Activated effector memory CD4-positive, alpha-beta T cell treated with Interleukin-2 at 50 U/mL for 16 hours (primary cell): ENCODE results near the gene FANCD2.
"Not testable (repeated sequence)": the region's sequence is repeated elsewhere in the genome, so short reads cannot be mapped to it uniquely, and the experiment has no call there.

ENCODE experiments used
- DNase-seq: peaks from one replicate; pipeline ENCODE4 v3.0.0-alpha.2; 2020

FANCD2 gene

GRCh38 chr3:10015461-10015904 is 10.8 kb upstream of the FANCD2 start:
- DNase-seq: no peak

- DNase-seq: no peak
These were observed 8.5 kb upstream of the FANCD2 start for GRCh38 chr3:10017636-10018292.

DNA sequence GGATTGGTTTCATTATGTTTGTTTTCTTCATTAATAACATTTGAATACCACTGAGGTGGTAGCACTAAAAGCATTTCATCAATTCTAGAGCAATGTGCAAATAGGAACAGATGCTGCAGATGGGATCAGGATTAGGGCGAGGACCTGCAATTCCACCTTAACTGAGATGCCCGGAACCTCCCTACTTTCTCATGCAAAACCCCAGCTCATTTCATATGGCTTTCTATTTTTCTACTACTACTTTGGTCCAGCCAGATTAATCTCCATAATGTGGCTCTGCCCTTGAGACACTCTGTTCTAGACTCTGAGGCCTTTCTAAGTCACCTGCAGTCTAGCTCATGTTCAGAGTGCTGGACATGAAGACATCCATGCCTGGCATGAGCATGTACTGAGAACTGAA is 7.4 kb upstream of the FANCD2 start:
- DNase-seq: not testable (repeated sequence)

- no peak for DNase-seq
These were observed 6.9 kb upstream of the FANCD2 start for GRCh38 chr3:10019326-10019725.

GRCh38 chr3:10021856-10022775 is 4.1 kb upstream of the FANCD2 start:
- no peak for DNase-seq

DNA sequence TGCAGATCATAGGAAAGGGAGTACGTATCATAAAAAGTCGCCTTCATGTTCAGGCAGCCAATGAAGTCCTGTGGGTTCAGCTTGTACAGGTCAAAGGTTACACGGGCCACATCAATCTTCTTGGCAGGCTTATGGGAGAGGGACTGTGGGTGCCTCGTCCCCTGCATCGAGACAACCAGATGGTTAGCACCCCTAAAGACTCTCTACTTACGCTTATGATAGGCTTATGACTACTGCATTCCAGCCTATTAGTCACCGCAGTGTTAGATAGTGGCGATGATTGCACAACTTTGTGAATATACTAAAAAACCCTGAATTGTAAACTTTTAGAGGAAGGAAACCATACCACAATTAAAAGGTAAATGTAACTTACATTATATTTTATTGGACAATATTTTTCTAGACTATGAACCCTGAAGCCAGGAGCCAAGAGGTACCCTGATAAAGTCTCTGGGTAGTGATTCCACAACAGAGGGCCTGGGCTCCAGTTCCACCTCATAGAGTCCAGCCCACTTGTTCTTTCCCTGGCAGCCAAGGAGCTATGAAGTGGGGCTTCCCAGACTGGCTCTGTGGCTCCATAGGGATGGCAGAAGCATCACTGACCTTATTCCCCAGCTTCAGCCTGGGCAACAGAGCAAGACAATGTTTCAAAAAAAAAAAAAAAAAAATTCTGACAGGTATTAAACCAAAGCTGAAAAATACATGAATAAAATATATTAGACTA is 2.5 kb upstream of the FANCD2 start:
- no peak for DNase-seq

DNA sequence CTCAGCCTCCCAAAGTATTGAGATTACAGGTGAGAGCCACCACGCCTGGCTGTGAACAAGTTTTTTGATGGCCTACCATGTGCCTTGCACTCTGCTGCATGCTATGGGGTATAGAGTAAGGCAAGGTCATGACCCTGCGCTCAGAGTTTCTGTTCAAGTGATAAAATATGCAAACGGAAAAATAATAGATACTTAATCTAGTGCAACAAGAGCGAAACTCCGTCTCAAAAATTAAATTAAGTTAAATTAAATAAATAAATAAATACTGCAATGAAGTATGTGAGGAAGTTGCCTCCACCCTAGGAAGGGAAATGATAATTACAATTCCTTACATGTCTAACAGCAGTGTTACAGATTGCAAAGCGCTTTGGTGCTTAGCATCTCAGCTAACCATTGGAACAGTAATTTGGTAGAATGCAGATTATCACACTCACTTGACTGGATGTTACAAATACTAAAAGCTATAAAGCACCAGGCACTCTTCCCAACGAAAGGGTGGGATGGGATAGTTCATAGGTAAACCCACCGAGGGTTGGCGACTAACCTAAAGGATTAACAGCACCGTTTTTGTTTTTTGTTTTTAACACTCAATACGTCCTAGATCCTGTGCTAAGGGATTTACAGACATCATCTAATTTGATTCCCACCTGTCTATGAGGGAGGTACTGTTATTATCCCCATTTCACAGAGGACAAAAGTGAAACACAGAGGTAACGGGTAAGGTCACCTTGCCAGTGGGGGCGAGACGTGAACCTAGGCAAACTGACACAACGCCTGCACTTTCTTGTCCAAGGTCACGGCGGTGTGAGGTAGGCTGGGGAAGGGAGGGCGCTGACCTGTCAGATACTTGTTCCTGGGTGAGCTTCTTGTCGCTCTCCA is 793 bp upstream of the FANCD2 start:
- DNase-seq: no peak

- DNase-seq: no peak
These were observed 14.8 kb downstream of the FANCD2 start for GRCh38 chr3:10041034-10041433.

DNA sequence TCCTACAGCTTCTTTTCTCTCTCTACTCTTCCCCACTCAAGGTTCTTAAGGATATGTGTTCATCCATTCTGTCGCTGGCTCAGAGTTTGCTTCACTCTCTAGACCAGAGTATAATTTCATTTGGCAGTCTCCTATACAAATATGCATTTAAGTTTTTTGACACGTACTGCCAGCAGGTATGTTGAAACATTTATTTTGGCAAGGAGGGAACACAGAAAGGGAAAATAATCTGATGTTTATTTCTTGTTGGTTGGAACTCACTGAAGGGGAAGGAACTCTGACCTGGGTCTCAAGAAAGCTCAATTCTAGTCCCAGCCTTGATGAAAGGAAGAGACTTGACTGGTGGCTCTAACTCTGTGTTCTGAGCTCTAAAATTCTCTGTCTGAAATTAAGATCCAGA is 21.6 kb downstream of the FANCD2 start:
- DNase-seq: no peak

GRCh38 chr3:10053054-10053453 is 26.8 kb downstream of the FANCD2 start:
- DNase-seq: not testable (repeated sequence)

DNA sequence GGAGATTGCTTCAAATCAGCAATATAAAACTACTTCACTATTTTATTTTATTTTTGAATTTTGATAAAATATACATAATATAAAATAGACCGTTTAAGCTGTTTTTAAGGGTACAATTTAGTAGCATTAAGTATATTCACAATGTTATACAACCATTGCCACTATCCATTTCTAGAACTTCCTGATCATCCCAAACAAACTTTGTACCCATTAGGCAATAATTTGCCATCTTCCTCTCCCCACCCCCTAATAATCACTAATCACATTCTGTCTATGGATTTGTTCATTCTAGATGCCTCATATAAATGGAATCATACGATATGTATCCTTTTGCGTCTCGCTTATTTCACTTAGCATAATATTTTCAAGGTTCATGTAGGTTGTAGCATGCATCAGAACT is 28.9 kb downstream of the FANCD2 start:
- DNase-seq: no peak

DNA sequence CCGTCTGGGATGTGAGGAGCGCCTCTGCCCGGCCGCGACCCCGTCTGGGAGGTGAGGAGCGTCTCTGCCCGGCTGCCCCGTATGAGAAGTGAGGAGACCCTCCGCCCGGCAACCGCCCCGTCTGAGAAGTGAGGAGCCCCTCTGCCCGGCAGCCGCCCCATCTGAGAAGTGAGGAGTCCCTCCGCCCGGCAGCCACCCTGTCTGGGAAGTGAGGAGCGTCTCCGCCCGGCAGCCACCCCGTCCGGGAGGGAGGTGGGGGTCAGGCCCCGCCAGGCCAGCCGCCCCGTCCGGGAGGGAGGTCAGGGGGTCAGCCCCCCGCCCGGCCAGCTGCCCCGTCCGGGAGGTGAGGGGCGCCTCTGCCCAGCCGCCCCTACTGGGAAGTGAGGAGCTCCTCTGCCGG is 43.8 kb downstream of the FANCD2 start:
- not testable (repeated sequence) for DNase-seq

- no peak for DNase-seq
These were observed 48.4 kb downstream of the FANCD2 start for GRCh38 chr3:10074666-10075065.

- DNase-seq: no peak
These were observed 55.6 kb downstream of the FANCD2 start for GRCh38 chr3:10081871-10082270.

DNA sequence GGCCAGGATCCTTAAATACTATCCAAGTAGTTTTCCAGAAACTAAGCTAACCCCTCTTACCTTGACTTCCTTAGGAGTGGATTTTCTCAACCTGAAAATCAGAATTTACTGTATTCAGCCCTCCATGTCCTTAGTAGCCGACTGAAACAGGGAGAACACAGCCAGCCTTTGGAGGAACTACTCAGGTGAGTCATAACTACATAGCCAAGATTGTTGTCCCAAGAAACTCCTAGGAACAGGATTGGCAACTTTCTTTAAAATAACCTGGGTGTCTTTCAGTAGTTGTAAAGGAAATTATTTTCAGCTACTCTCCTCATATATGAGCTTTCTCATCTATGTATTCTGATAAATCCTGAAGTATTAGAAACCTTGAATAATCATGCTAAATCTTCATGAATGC is 59.5 kb downstream of the FANCD2 start:
- no peak for DNase-seq

- no peak for DNase-seq
These were observed 62.0 kb downstream of the FANCD2 start for GRCh38 chr3:10088256-10088655.

- DNase-seq: no peak
These were observed 63.9 kb downstream of the FANCD2 start for GRCh38 chr3:10090179-10090578.

- not testable (repeated sequence) for DNase-seq
These were observed 64.5 kb downstream of the FANCD2 start for GRCh38 chr3:10090774-10091173.

DNA sequence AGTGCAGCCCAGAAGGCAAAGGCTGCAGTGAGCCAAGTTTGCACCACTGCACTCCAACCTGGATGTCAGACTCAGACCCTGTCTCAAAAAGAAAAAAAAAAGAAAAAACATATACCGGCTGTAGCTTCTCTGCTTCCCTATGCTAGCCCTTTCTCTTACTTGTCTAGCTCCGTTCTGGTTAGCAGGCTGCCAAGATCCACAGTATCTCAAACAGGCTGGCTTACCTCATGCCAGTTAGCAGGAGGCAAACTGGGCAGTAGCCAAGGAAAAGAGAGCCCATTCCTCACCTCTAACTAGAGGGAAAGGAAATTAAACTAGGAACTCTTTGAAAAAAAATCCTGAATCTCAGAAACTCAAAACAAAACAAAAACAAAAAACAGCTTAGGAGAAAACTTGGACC is 65.2 kb downstream of the FANCD2 start:
- DNase-seq: not testable (repeated sequence)

DNA sequence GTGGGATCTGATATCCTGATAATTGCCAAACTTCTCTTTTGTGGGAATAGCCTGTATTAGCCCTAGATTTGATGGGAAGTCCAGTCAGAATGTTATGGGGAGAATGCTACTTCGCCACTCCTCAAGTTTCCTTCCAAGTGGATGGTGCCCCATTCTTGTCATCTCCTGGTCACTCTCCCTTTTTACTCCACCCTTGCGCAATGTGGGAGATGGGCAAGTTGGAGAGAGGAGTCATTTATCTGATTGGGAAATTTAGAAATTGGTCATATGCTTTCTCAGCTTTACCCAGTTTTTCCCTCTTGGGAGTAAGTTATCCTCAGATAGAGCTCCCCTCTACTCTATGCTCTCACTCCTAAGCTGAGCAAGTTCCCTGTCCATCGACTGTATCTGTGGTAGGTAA is 67.4 kb downstream of the FANCD2 start:
- DNase-seq: no peak

DNA sequence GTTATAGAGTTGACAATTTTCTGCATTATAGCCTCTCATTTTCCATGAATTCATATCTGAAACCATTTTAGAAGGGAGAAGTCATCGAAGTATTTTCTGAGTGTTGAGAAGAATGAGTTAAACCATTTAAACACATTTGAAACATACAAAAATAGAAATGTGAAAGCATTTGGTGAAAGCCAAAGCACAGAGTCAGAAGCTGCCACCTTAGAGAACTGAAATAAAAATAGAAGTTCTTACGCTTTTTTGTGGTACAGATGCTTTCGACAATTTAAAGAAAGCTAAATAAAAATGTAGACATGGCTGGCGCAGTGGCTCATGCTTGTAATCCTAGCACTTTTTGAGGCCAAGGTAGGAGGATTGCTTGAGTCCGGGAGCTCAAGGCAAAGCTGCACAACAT is 72.8 kb downstream of the FANCD2 start:
- no peak for DNase-seq

- no peak for DNase-seq
These were observed 80.7 kb downstream of the FANCD2 start for GRCh38 chr3:10106919-10107318.

DNA sequence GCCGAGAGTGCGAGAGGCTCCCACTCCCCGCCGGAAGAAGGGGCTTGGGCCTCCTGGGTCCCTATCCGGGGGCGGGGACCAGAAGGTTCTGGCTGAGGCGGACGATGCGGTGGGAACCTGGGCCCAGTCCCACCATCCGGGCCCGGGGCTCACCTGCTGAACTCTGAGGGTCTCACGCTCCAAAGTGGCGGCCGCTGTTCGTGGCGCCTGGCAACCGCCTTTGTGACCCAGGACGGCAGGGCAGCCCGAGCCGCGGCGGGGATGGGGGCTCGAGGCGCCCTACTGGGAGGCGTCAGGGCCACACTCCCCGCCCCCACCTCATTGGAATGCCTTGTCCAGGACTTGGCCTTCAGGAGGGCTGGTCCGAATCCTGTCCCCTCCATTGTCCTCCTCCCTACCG is 81.9 kb downstream of the FANCD2 start, which contains the start of gene FANCD2OS:
Gene FANCD2OS, minus strand, starts transcription at position 165 of the 400 bp plus-strand sequence. CDS start 3,481 bp downstream, outside the sequence.
- DNase-seq: no peak
